Brain microvascular endothelial cell (primary cell): ENCODE results near the gene UBL4A.
A peak's percentile ranks its signal among the peaks of the same experiment; 100 is the strongest.

ENCODE experiments used
- DNase-seq: peaks from one replicate; pipeline ENCODE4 v3.0.0-alpha.2; 2020
- H3K27ac ChIP-seq: fragments of 250-450 bp; sonication (Bioruptor Pico); 2 replicates; pipeline ENCODE4 v1.5.1; 2020; ENCODE audit warnings: mild to moderate bottlenecking, moderate library complexity
- H3K27me3 ChIP-seq: fragments of 250-450 bp; sonication (Bioruptor Pico); replicated peaks from 2 replicates; pipeline ENCODE4 v1.5.1; 2020; ENCODE audit warnings: mild to moderate bottlenecking
- H3K36me3 ChIP-seq: fragments of 250-450 bp; sonication (Bioruptor Pico); replicated peaks from 2 replicates; pipeline ENCODE4 v1.5.1; 2020; ENCODE audit warnings: mild to moderate bottlenecking
- H3K4me3 ChIP-seq: 2 replicates; pipeline ENCODE4 v1.5.1; 2011; ENCODE audit warnings: low read depth, mild to moderate bottlenecking, control low read depth, low read length, moderate library complexity
- in situ Hi-C: cut with HindIII; loops from 2 replicates; pipeline ENCODE4 v1.10.0; 2017; ENCODE audit warnings: low sequenced_read_pairs, low pct_ligation_motif_present
- TF ChIP-seq, protein P1 (sequence below): IDR thresholded peaks from 2 replicates; pipeline ENCODE4 v1.5.1; 2011; ENCODE audit warnings: low read depth, mild to moderate bottlenecking, moderate library complexity, low read length, control low read depth, inconsistent platforms; ENCODE audit errors: missing control alignments

The UBL4A gene

DNA sequence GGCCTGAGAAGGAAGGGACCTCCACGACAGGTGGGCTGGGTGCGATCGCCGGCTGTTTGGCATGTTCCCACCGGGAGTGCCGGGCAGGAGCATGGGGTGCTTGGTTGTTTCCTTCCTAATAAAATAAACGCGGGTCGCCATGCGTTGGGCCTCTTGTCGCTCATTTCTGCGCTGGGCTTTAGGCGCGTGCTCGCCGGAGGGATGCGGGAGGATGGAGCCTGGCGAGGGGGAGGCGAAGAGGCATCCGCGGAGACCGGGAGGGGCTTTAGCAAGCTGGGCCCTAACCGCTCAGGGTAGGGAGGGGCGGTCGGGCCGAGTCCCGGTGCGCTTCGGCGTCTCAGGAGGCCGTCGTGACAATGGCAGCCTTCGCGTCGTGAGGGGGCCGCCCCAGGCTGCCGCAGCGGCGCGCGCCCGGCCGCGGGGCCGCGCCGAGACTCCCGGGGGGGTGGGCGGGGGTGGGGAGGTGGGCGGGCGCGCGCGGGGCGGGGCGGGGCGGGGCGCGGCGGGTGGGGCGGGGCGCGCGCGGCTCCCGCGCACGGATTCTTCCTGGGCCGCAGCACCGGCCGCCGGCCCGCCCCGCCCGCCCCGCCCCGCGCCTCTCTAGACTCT is 49.9 kb downstream of the UBL4A start:
- Histone ChIP-seq H3K27me3 (no peaks in the 10 kb centered on the region), H3K27ac (peak overlapping the region; percentile 94), H3K4me3 (peak overlapping the region; percentile 71), H3K36me3 (peaks cover 19% of the 10 kb centered on the region)
- DNase-seq: no peak
- in situ Hi-C loops: no loop called here
- TF ChIP-seq, protein P1, sequence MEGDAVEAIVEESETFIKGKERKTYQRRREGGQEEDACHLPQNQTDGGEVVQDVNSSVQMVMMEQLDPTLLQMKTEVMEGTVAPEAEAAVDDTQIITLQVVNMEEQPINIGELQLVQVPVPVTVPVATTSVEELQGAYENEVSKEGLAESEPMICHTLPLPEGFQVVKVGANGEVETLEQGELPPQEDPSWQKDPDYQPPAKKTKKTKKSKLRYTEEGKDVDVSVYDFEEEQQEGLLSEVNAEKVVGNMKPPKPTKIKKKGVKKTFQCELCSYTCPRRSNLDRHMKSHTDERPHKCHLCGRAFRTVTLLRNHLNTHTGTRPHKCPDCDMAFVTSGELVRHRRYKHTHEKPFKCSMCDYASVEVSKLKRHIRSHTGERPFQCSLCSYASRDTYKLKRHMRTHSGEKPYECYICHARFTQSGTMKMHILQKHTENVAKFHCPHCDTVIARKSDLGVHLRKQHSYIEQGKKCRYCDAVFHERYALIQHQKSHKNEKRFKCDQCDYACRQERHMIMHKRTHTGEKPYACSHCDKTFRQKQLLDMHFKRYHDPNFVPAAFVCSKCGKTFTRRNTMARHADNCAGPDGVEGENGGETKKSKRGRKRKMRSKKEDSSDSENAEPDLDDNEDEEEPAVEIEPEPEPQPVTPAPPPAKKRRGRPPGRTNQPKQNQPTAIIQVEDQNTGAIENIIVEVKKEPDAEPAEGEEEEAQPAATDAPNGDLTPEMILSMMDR: no peak

DNA sequence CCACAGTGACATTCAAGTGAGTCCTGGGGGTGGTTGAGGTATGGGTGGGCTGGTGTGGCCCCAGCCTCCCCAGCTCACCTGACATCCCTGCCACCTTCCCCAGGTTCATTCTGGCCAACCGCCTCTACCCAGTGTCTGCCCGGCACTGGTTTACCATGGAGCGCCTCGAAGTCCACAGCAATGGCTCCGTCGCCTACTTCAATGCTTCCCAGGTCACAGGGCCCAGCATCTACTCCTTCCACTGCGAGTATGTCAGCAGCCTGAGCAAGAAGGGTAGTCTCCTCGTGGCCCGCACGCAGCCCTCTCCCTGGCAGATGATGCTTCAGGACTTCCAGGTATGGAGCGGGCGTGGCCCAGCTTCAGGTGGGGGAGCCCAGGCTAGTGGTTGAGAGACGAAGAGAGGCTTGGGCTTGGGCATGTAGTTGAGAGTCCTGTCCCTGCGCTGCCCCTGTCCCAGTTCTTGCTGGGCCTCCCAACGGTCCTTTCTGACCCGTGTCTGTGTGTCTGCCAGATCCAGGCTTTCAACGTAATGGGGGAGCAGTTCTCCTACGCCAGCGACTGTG is 51.2 kb downstream of the UBL4A start:
- Histone ChIP-seq H3K27ac (no peak overlapping the region), H3K27me3 (no peaks in the 10 kb centered on the region), H3K36me3 (peaks cover 15% of the 10 kb centered on the region), H3K4me3 (no peak overlapping the region)
- in situ Hi-C loops: no loop called here
- TF ChIP-seq, protein P1: no peak
- no peak for DNase-seq

DNA sequence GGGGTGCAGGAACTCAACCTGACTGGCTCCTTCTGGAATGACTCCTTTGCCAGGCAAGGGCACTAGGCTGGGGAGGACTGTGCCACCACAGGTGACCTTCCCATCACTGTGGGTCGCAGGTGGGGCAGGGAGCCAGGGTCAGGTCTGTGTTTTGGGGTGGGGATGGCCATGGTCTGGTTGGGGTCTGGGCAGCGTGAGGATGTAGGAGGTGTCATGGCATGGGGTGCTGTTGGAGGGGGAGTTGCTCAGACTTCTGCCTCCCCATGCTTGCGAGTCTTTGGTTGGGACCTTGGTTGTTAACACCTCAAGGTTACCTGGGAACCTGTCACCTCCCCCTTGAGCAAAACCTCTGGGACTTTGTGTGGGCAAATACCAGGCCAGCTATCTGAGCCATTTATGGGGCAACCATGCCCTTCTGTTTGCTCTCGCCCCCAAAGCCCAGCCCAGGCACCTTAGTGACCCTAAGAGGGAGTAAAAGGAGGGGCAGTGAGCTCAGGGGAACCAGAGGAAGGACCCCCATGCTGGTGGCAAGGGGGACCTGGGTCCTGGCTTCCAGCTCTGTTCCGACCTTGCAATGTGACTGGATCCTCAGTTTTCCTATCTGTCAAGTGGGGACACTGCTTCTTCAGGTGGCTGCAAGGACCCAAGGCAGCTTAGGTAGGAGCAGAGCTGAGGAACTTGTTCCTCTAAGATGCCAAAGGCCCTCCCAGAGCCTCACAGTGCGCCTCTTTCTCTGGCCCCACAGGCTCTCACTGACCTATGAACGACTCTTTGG is 51.8 kb downstream of the UBL4A start:
- H3K27ac ChIP-seq: no peak overlapping the region
- no peaks in the 10 kb centered on the region for H3K27me3 ChIP-seq
- no peak overlapping the region for H3K4me3 ChIP-seq
- TF ChIP-seq, protein P1: no peak
- no peak for DNase-seq
- in situ Hi-C loops: no loop called here
- H3K36me3 ChIP-seq: peaks cover 15% of the 10 kb centered on the region
